H1 (cell line): Measurements from ENCODE around the gene TSC2. TPM values are rescaled to one million over a fixed set of nuclear protein-coding genes. Genes with fewer than 3 reads are reported as not detected.

ENCODE experiments used
- CTCF ChIA-PET: fragments of 300-600 bp; sonication (Branson Sonifier 250); formaldehyde crosslinking; loops from one replicate; lab custom pipeline; 2021; ENCODE audit not compliant: partially characterized antibody; lab: Charles Lee
- POLR2A ChIA-PET: fragments of 300-600 bp; sonication (Branson Sonifier 250); formaldehyde crosslinking; loops from one replicate; lab custom pipeline; 2021; ENCODE audit warnings: inconsistent platforms; ENCODE audit not compliant: partially characterized antibody; lab: Charles Lee
- DNase-seq, 2 experiments: peaks; one replicate each; pipeline versions ENCODE4 v3.0.0 to v3.0.0-alpha.2; 2010 to 2022; ENCODE audit warnings: low spot score in 2 of 2, low read depth in 1 of 2, mixed read lengths in 1 of 2
- FAIRE-seq: peaks from 2 replicates; lab custom pipeline; 2011; peaks lifted over from hg19 to GRCh38; lab: Jason Lieb, UNC
- H2AFZ ChIP-seq: 2 replicates; pipeline ENCODE4 v1.8.1; 2012; ENCODE audit warnings: low read length, inconsistent platforms
- H2AK5ac ChIP-seq: 2 replicates; pipeline ENCODE4 v1.6.1; 2013; ENCODE audit warnings: low read depth, low read length
- H2BK120ac ChIP-seq: replicated peaks from 2 replicates; pipeline ENCODE3; 2013; ENCODE audit warnings: low read depth, low read length, inconsistent platforms
- H2BK12ac ChIP-seq: 2 replicates; pipeline ENCODE4 v1.6.1; 2013; ENCODE audit warnings: low read depth, low read length
- H2BK15ac ChIP-seq: 2 replicates; pipeline ENCODE4 v1.6.1; 2013; ENCODE audit warnings: low read length
- H2BK20ac ChIP-seq: 2 replicates; pipeline ENCODE4 v1.6.1; 2013; ENCODE audit warnings: low read length
- H2BK5ac ChIP-seq: 2 replicates; pipeline ENCODE4 v1.6.1; 2013; ENCODE audit warnings: low read depth, low read length
- H3K14ac ChIP-seq: 2 replicates; pipeline ENCODE4 v1.6.1; 2013; ENCODE audit warnings: inconsistent platforms; ENCODE audit not compliant: insufficient read length
- H3K18ac ChIP-seq: 2 replicates; pipeline ENCODE4 v1.6.1; 2013; ENCODE audit warnings: low read length; ENCODE audit errors: extremely low read depth
- H3K23ac ChIP-seq: 2 replicates; pipeline ENCODE4 v1.6.1; 2013; ENCODE audit warnings: inconsistent platforms; ENCODE audit not compliant: insufficient read length
- H3K23me2 ChIP-seq: 2 replicates; pipeline ENCODE4 v1.6.1; 2013; ENCODE audit warnings: low read depth, low read length
- H3K27ac ChIP-seq: 2 replicates; pipeline ENCODE4 v1.6.1; 2011; ENCODE audit warnings: low read depth, low read length, inconsistent platforms
- H3K27me3 ChIP-seq, 4 experiments: replicated peaks in 1 of 4; 1 replicate in 1 of 4; 2 replicates in 3 of 4; pipeline versions ENCODE4 v1.6.1 to v1.8.1; 2011 to 2013; ENCODE audit warnings: low read length in 3 of 4, mild to moderate bottlenecking in 3 of 4, inconsistent platforms in 2 of 4, mixed read lengths in 2 of 4, moderate library complexity in 1 of 4; ENCODE audit not compliant: control insufficient read depth in 3 of 4, insufficient read depth in 3 of 4; ENCODE audit errors: extremely low read depth in 1 of 4
- H3K36me3 ChIP-seq, 4 experiments: 2 replicates each; pipeline versions ENCODE4 v1.6.1 to v1.8.1; 2011 to 2013; ENCODE audit warnings: mild to moderate bottlenecking in 4 of 4, low read length in 3 of 4, moderate library complexity in 2 of 4, control low read depth in 1 of 4, inconsistent platforms in 1 of 4; ENCODE audit not compliant: insufficient read depth in 4 of 4, control insufficient read depth in 2 of 4
- H3K4ac ChIP-seq: replicated peaks from 2 replicates; pipeline ENCODE3; 2013; ENCODE audit warnings: low read length, low read depth, mixed read lengths, inconsistent platforms; ENCODE audit not compliant: insufficient read length
- H3K4me1 ChIP-seq, 4 experiments: replicated peaks in 1 of 4; 1 replicate in 1 of 4; 2 replicates in 3 of 4; pipeline versions ENCODE4 v1.6.1 to v1.8.1; 2011 to 2013; ENCODE audit warnings: low read length in 3 of 4, inconsistent platforms in 2 of 4, mixed read lengths in 1 of 4; ENCODE audit not compliant: insufficient read depth in 4 of 4, control insufficient read depth in 3 of 4
- H3K4me2 ChIP-seq, 2 experiments: 2 replicates each; pipeline versions ENCODE4 v1.6.1 to v1.8.1; 2011 to 2013; ENCODE audit warnings: low read depth in 2 of 2, low read length in 2 of 2, control low read depth in 1 of 2, inconsistent platforms in 1 of 2, mild to moderate bottlenecking in 1 of 2; ENCODE audit not compliant: insufficient read depth in 1 of 2
- H3K4me3 ChIP-seq, 4 experiments: fragments of 200-600, 300-600 bp in 1 of 4; sonication (generic), shearing (Covaris generic), sonication (Bioruptor Twin) in 1 of 4; 2 replicates each; pipeline versions ENCODE4 v1.5.1 to v1.8.1; 2011 to 2016; ENCODE audit warnings: low read length in 4 of 4, low read depth in 3 of 4, control low read depth in 2 of 4, inconsistent platforms in 2 of 4, mild to moderate bottlenecking in 2 of 4, mixed read lengths in 1 of 4, moderate library complexity in 1 of 4; ENCODE audit not compliant: insufficient read depth in 2 of 4; ENCODE audit errors: extremely low read depth in 1 of 4
- H3K56ac ChIP-seq: replicated peaks from 2 replicates; pipeline ENCODE3; 2013; ENCODE audit warnings: low read depth, mild to moderate bottlenecking, mixed read lengths, low read length, inconsistent platforms; ENCODE audit not compliant: insufficient read length
- H3K79me1 ChIP-seq: 2 replicates; pipeline ENCODE4 v1.6.1; 2013; ENCODE audit warnings: low read depth, low read length, control low read depth
- H3K79me2 ChIP-seq, 2 experiments: 2 replicates each; pipeline versions ENCODE4 v1.6.1 to v1.8.1; 2012 to 2013; ENCODE audit warnings: low read length in 2 of 2, mild to moderate bottlenecking in 2 of 2, inconsistent platforms in 1 of 2; ENCODE audit not compliant: insufficient read depth in 2 of 2, control insufficient read depth in 1 of 2
- H3K9ac ChIP-seq, 4 experiments: replicated peaks in 1 of 4; 1 replicate in 1 of 4; 2 replicates in 3 of 4; pipeline versions ENCODE4 v1.6.1 to v1.8.1; 2011 to 2013; ENCODE audit warnings: low read depth in 3 of 4, low read length in 3 of 4, control low read depth in 2 of 4, mild to moderate bottlenecking in 2 of 4, moderate library complexity in 2 of 4, inconsistent platforms in 1 of 4; ENCODE audit errors: extremely low read depth in 1 of 4
- H3K9me3 ChIP-seq, 2 experiments: 2 replicates each; pipeline versions ENCODE4 v1.6.1 to v1.8.1; 2012 to 2013; ENCODE audit warnings: mild to moderate bottlenecking in 2 of 2, moderate library complexity in 2 of 2, control low read depth in 1 of 2, inconsistent platforms in 1 of 2, low read depth in 1 of 2, low read length in 1 of 2, mixed read lengths in 1 of 2; ENCODE audit not compliant: insufficient read depth in 2 of 2
- H4K20me1 ChIP-seq, 2 experiments: replicated peaks in 1 of 2; 2 replicates each; pipeline versions ENCODE3 to v1.8.1; 2011 to 2013; ENCODE audit warnings: inconsistent platforms in 2 of 2, low read length in 2 of 2, mild to moderate bottlenecking in 1 of 2; ENCODE audit not compliant: insufficient read depth in 2 of 2, control insufficient read depth in 1 of 2
- H4K5ac ChIP-seq: 2 replicates; pipeline ENCODE4 v1.6.1; 2013; ENCODE audit warnings: low read length, low read depth, mixed read lengths, inconsistent platforms; ENCODE audit not compliant: insufficient read length
- H4K8ac ChIP-seq: 2 replicates; pipeline ENCODE4 v1.8.0; 2013; ENCODE audit warnings: mild to moderate bottlenecking, moderate library complexity, low read length, inconsistent platforms; ENCODE audit not compliant: insufficient read depth; ENCODE audit errors: extremely low read depth
- H4K91ac ChIP-seq: replicated peaks from 2 replicates; pipeline ENCODE3; 2013; ENCODE audit warnings: low read length, mixed read lengths, inconsistent platforms; ENCODE audit not compliant: insufficient read length
- SP1 ChIP-seq: IDR thresholded peaks from 2 replicates; pipeline ENCODE4 v1.6.1; 2011; ENCODE audit warnings: low read depth, low read length
- WGBS, 2 experiments: shearing (Covaris generic) in 1 of 2; methylation state at CpG; one replicate each; pipeline versions ENCODE4 v1.1.6 to v1.1.7; 2013 to 2015; ENCODE audit warnings: low lambda C conversion rate in 2 of 2, mixed read lengths in 2 of 2, inconsistent platforms in 1 of 2, low coverage in 1 of 2, missing lambda C conversion rate in 1 of 2; ENCODE audit not compliant: insufficient replicate concordance in 2 of 2, insufficient coverage in 1 of 2, insufficient read length in 1 of 2; ENCODE audit errors: extremely low coverage in 1 of 2, missing lambda C conversion rate in 1 of 2; 5-methylcytosine and 5-hydroxymethylcytosine counted together
- polyA plus RNA-seq, 7 experiments: library from polyadenylated mRNA; depleted of rRNA in 3 of 7; stranded (reverse) in 5 of 7; unstranded in 2 of 7; fragments of >200 nt in 5 of 7; fragments of 200-250 nt in 2 of 7; gene quantifications; 1 replicate in 5 of 7; 2 replicates in 1 of 7; 4 replicates in 1 of 7; pipeline versions ENCODE4 v1.2.1 to v1.2.3, GENCODE V29; 2011 to 2013; ENCODE audit warnings: missing spikeins in 2 of 7, mixed read lengths in 2 of 7
- total RNA-seq: library from RNA; stranded (reverse); fragmentation: NEBNext Ultra II Directional; extraction: Animal tissue kit (Norgen Biotek cat#: 25700); gene quantifications from 2 replicates; pipeline ENCODE4 v1.2.1, GENCODE V29; 2021

TSC2 gene
- total and polyA plus RNA-seq, 2 of the 8 experiments (the other 6 are each of a cell fraction or from before 2014, with no cell fraction given) = 65.9 to 96.6 TPM

DNA sequence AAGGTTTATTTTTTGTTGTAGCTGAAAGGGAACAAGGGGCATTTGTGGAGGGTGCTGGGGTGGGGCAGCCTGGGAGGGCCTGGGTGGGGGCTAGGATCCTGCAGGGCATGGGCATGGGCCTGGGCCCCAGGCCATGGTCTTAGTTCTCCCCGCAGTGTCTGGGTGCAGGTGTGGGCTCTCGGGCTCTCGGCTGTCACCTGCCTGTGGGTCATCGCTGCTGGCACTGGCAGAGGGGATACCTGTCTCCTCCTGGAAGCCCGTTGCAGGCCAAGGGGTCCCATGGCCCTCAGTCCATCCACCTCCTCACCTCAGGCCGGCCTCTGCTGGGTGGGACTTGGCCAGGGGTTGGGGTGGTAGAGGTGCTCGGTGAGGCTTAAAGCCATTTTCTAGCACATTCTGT is 30.3 kb downstream of the TSC2 start:
- Histone ChIP-seq H3K79me1 (no peaks in the 10 kb centered on the region), H2BK120ac (no peak overlapping the region), H4K91ac (no peak overlapping the region), H4K20me1 (peaks cover 4 to 5% of the 10 kb centered on the region in 2 experiments), H3K79me2 (no peaks in the 10 kb centered on the region), H3K4ac (no peak overlapping the region), H2BK20ac (no peak overlapping the region), H3K9me3 (no peaks in the 10 kb centered on the region), H3K14ac (no peak overlapping the region), H2AFZ (no peak overlapping the region), H4K8ac (no peak overlapping the region), H4K5ac (no peak overlapping the region), H3K27ac (no peak overlapping the region), H2BK12ac (no peak overlapping the region), H3K23me2 (no peaks in the 10 kb centered on the region), H2AK5ac (no peak overlapping the region), H2BK15ac (no peak overlapping the region), H3K4me1 (no peaks in the 10 kb centered on the region), H3K9ac (no peak overlapping the region), H3K23ac (no peak overlapping the region), H3K36me3 (peaks cover 0 to 26% (median 2%) of the 10 kb centered on the region in 4 experiments; a peak in 5 of 8 replicates), H3K56ac (no peak overlapping the region), H3K4me3 (no peak overlapping the region), H2BK5ac (no peak overlapping the region), H3K27me3 (no peaks in the 10 kb centered on the region), H3K4me2 (no peak overlapping the region), H3K18ac (no peak overlapping the region)
- FAIRE-seq (no peak), DNase-seq (no peak)
- CTCF ChIA-PET = interaction anchor here (1.2 to 4.4 kb wide), 5 partner anchors 13 to 62 kb away, joined by 3 to 25 read pairs (median 6); partner anchors contain the start of genes NPW, NTHL1 and TSC2
- 89% methylated on average over 3 of the region's 7 CpGs; no CpG with 5 or more reads in 1 of the 2 experiments for WGBS, 2 experiments
- POLR2A ChIA-PET = interaction anchor here (0.6 to 8.8 kb wide), 4 partner anchors 13 to 113 kb away, joined by 3 to 50 read pairs (median 4); partner anchors contain the start of genes NTHL1, RPS2, TRAF7 and TSC2
- no peak for TF ChIP-seq SP1
